ENCODE data around the gene CROCC2. TPM values are rescaled to one million over a fixed set of nuclear protein-coding genes. Genes with fewer than 3 reads are reported as not detected.

The CROCC2 gene
- total and polyA plus RNA-seq, 2 of the 13 experiments (the other 11 are each of a cell fraction or from before 2014, with no cell fraction given) = not detected

DNA sequence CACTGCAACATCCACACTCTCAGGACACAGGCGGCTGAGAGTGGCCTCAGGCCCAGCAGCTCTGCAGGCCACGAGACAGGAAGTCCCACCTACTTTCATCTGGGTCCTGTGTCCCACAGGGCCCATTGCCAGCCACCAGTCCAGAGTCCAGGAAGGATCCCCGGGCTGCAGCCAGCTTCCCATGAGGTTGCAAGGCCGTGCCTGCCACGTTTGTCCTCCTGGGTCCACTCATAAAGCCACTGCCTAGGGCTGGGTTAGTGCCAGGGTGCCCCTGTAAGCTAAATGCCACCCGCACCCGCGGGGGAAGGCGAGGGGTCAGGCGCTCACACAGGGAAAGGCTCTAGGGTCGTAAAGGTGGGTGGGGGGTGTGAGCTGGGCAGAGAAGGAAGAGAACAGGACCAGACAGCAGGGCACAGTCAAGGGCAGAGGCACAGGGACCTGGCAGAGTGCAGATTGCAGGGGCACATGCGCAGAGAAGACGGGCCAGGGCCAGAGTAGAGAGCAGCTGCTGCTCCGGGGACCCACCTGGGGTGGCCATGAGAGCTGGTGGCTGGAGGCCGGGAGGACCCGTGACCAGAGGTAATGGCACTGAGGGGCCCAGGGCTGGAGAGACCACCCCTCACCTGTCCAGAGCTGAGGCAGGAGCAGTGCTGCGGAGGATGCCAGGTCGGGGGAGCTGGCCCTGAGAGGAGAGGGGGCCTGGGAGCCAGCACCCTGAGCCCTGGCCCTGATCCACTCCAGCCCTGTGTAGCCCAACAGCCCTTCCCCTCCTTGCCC, 29.5 kb upstream of the CROCC2 start (continued):
- TF ChIP-seq, protein P1, sequence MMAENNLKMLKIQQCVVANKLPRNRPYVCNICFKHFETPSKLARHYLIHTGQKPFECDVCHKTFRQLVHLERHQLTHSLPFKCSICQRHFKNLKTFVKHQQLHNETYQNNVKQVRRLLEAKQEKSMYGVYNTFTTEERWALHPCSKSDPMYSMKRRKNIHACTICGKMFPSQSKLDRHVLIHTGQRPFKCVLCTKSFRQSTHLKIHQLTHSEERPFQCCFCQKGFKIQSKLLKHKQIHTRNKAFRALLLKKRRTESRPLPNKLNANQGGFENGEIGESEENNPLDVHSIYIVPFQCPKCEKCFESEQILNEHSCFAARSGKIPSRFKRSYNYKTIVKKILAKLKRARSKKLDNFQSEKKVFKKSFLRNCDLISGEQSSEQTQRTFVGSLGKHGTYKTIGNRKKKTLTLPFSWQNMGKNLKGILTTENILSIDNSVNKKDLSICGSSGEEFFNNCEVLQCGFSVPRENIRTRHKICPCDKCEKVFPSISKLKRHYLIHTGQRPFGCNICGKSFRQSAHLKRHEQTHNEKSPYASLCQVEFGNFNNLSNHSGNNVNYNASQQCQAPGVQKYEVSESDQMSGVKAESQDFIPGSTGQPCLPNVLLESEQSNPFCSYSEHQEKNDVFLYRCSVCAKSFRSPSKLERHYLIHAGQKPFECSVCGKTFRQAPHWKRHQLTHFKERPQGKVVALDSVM (CRISPR knock-in tag; IDR thresholded peaks at IDR 0.05) = no peak
- TF ChIP-seq ZNF780A (CRISPR knock-in tag; IDR thresholded peaks at IDR 0.05) (no peak), ATF1 (CRISPR knock-in tag; IDR thresholded peaks at IDR 0.05) (no peak), RFXANK (CRISPR knock-in tag; IDR thresholded peaks at IDR 0.05) (0 out of 2 replicates have a peak, but pooled peaks have one; percentile 76), KDM5B (CRISPR knock-in tag; IDR thresholded peaks at IDR 0.05; ENCODE audit: borderline replicate concordance) (peak; percentile 84; the same call in 1 of the 2 replicates), ZNF549 (CRISPR knock-in tag; IDR thresholded peaks at IDR 0.05) (peak; percentile 93), ZNF264 (CRISPR knock-in tag; IDR thresholded peaks at IDR 0.05) (peak; percentile 84), CCAR2 (optimal IDR thresholded peaks at IDR 0.05; ENCODE audit: low read depth, low read length) (no peak), MED13 (CRISPR knock-in tag; IDR thresholded peaks at IDR 0.05) (no peak; the same call in 1 of the 2 replicates), GPN1 (CRISPR knock-in tag; IDR thresholded peaks at IDR 0.05; ENCODE audit: borderline replicate concordance) (no peak), ZFP1 (CRISPR knock-in tag; IDR thresholded peaks at IDR 0.05) (no peak; the same call in 1 of the 2 replicates), ZNF746 (CRISPR knock-in tag; IDR thresholded peaks at IDR 0.05) (peak; percentile 91), ZNF790 (CRISPR knock-in tag; IDR thresholded peaks at IDR 0.05; ENCODE audit: borderline replicate concordance) (peak; percentile 77; the same call in 1 of the 2 replicates)
- TF ChIP-seq, protein P2, sequence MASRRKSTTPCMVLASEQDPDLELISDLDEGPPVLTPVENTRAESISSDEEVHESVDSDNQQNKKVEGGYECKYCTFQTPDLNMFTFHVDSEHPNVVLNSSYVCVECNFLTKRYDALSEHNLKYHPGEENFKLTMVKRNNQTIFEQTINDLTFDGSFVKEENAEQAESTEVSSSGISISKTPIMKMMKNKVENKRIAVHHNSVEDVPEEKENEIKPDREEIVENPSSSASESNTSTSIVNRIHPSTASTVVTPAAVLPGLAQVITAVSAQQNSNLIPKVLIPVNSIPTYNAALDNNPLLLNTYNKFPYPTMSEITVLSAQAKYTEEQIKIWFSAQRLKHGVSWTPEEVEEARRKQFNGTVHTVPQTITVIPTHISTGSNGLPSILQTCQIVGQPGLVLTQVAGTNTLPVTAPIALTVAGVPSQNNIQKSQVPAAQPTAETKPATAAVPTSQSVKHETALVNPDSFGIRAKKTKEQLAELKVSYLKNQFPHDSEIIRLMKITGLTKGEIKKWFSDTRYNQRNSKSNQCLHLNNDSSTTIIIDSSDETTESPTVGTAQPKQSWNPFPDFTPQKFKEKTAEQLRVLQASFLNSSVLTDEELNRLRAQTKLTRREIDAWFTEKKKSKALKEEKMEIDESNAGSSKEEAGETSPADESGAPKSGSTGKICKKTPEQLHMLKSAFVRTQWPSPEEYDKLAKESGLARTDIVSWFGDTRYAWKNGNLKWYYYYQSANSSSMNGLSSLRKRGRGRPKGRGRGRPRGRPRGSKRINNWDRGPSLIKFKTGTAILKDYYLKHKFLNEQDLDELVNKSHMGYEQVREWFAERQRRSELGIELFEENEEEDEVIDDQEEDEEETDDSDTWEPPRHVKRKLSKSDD (CRISPR knock-in tag; IDR thresholded peaks at IDR 0.05; ENCODE audit: low read depth) = no peak
- TF ChIP-seq, protein P3, sequence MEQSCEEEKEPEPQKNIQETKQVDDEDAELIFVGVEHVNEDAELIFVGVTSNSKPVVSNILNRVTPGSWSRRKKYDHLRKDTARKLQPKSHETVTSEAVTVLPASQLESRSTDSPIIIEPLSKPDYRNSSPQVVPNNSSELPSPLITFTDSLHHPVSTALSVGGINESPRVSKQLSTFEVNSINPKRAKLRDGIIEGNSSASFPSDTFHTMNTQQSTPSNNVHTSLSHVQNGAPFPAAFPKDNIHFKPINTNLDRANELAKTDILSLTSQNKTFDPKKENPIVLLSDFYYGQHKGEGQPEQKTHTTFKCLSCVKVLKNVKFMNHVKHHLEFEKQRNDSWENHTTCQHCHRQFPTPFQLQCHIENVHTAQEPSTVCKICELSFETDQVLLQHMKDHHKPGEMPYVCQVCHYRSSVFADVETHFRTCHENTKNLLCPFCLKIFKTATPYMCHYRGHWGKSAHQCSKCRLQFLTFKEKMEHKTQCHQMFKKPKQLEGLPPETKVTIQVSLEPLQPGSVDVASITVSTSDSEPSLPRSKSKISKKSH (CRISPR knock-in tag; IDR thresholded peaks at IDR 0.05; ENCODE audit: borderline replicate concordance) = no peak; the same call in 1 of the 2 replicates
- TF ChIP-seq, protein P4, sequence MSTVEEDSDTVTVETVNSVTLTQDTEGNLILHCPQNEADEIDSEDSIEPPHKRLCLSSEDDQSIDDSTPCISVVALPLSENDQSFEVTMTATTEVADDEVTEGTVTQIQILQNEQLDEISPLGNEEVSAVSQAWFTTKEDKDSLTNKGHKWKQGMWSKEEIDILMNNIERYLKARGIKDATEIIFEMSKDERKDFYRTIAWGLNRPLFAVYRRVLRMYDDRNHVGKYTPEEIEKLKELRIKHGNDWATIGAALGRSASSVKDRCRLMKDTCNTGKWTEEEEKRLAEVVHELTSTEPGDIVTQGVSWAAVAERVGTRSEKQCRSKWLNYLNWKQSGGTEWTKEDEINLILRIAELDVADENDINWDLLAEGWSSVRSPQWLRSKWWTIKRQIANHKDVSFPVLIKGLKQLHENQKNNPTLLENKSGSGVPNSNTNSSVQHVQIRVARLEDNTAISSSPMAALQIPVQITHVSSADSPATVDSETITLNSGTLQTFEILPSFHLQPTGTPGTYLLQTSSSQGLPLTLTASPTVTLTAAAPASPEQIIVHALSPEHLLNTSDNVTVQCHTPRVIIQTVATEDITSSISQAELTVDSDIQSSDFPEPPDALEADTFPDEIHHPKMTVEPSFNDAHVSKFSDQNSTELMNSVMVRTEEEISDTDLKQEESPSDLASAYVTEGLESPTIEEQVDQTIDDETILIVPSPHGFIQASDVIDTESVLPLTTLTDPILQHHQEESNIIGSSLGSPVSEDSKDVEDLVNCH (CRISPR knock-in tag; IDR thresholded peaks at IDR 0.05) = no peak
- TF ChIP-seq, protein P5, sequence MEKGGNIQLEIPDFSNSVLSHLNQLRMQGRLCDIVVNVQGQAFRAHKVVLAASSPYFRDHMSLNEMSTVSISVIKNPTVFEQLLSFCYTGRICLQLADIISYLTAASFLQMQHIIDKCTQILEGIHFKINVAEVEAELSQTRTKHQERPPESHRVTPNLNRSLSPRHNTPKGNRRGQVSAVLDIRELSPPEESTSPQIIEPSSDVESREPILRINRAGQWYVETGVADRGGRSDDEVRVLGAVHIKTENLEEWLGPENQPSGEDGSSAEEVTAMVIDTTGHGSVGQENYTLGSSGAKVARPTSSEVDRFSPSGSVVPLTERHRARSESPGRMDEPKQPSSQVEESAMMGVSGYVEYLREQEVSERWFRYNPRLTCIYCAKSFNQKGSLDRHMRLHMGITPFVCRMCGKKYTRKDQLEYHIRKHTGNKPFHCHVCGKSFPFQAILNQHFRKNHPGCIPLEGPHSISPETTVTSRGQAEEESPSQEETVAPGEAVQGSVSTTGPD (CRISPR knock-in tag; IDR thresholded peaks at IDR 0.05) = no peak
- TF ChIP-seq, protein P6, sequence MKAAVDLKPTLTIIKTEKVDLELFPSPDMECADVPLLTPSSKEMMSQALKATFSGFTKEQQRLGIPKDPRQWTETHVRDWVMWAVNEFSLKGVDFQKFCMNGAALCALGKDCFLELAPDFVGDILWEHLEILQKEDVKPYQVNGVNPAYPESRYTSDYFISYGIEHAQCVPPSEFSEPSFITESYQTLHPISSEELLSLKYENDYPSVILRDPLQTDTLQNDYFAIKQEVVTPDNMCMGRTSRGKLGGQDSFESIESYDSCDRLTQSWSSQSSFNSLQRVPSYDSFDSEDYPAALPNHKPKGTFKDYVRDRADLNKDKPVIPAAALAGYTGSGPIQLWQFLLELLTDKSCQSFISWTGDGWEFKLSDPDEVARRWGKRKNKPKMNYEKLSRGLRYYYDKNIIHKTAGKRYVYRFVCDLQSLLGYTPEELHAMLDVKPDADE (CRISPR knock-in tag; IDR thresholded peaks at IDR 0.05) = no peak

Data from HepG2 (cell line).